CD1c-positive myeloid dendritic cell (primary cell): ENCODE data around the gene BABAM2.

ENCODE experiments used
- DNase-seq: peaks from one replicate; pipeline ENCODE4 v3.0.0-alpha.2; 2016; ENCODE audit errors: extremely low spot score

Gene BABAM2

DNA sequence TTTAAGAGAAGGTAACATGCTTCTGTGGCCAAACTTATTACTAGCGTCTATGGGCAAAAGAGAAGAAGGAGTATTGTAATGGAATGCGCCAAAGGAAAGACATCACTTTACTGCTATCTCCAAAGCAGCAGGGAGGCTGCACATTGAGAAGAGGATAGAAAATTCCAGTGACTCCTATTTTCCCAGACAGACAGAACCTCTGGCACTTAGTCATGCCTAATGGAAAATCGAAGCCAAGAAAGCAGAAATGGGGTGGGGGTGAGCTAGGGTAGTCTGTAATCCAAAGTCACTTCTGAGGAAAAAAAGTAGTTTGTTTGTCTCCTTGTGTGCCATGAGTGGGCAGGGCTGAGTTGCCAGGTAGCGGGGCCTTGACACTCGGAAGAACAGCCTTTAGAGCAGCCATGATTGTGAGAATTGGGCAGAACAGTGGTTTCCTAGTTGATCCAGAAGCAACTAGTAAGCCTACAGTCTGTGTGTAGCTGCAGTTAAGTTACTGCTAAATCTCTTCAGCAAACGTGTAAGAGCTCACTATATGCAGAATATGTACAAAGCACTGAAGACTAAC is 422.8 kb downstream of the BABAM2 start:
- DNase-seq, result no peak

DNA sequence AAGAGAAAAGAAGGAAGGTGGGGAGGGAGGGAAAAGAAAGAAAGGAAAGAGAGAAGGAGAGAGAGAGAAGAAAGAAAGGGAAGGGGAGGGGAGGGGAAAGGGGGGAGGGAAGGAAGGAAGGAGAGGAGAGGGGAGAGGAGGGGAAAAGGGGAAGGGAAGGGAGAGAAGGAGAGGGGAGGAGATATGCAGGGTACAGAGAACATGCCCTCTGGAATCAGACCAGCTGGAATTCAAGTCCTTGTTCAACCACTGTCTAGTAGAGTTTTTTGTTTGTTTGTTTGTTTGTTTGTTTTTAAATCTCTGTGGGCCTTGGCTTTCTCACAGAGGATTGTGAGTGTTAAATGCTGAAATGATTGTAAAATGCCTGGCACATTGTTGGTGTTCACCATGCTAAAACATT is 424.4 kb downstream of the BABAM2 start:
- no peak for DNase-seq

DNA sequence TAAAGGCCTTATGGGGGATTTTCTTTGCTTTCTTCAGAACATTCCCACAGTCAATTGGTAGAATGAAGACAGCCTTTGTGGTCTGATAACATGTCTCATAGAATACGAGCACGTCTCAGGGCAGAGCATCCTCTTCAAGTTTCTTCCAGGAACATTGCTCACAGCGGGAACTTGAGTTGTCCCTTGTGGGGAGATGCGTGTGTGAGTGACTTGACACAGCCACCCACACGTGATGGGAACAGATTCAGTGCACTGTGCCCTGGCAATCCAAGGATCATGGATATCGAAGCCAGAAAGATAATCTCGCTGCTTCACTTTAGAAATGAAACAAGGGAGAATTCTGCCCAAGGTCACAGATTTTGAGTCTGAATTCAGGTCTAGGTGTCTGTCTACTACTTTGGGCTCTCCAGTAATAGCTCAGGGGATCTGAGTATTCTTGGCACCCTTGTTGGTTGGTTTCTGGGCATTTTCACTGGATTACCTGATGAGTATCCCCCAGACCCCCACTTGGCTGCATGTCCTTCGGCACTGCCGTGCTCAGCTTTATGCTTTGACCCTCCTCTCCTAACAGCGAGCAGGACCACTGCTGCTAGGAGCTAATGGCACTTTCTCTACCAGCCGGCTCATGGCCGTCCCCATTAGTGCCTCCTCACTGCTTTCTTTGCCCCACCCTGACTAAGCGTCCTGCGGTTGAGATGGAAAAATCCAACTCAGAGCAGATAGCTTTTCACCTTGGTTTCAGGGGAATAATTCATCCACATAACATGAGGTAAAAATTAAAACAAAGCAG is 426.2 kb downstream of the BABAM2 start:
- no peak for DNase-seq

DNA sequence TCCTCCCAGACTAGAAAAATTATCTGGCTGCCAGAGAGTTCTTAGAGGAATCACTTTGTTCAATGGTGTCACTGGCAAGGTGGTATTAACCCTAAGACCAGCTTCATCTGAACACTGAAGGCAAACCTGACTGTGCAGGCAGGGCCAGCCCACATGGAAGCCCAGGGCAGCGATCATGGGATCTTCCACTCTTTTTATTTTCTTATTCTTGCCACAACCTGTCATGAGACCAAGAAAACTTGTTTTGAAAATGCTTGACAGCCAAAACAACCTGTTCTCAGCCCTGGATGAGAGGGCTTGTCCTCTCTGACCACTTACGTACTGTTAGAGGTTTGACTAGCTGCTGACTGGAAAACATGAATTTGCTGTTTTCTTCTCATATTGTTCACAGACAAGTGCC is 426.9 kb downstream of the BABAM2 start:
- DNase-seq, result no peak

DNA sequence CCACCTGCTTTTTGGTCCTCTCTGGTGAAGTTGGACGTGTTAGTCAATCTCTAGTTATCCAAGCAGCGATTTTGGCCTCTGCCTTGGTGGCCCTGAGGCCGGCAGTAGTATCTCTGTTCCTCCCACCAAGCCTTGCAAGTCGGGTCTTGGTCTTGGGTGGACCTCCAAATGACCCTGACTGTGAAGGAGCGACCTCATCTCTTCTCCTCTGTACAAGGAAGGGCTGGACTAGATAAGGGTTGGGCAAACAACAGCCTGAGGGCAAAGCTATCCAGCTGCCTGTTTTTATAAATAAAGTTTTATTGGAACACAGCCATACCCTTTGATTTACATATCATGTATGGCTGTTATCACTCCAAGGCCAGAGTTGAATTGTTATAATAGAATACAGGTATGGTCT is 427.5 kb downstream of the BABAM2 start:
- DNase-seq, result no peak

DNA sequence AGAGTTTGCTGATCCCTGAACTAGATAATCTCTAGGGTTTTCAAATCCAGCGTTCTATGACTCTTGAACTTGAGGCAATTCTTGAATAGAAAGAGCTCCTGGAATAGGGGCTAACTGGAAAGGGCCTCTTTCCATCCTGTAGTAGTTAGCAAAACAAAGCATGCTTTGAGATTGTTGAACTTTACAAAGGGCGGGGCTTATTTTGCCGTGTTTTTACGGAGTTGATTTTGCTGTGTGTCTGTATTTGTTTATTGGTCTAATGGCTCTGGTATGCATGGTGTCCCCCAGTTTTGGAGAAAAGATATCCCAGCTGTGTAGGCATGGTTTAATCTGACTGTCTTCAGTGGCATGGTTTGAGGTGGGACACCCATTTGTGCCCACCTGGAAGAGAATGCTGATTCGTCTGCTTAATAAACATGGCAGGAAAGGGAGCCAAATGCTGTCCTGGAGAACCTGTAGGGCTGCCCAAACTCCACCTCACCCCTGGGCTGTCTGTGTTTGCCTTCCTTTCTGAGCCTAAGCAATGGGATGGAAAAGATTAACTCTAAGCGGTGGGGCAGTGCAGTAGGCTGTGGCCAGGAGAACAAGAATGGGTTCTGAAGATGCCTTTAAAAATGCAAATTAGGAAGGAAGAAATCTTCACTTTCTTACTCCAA is 428.1 kb downstream of the BABAM2 start:
- no peak for DNase-seq

DNA sequence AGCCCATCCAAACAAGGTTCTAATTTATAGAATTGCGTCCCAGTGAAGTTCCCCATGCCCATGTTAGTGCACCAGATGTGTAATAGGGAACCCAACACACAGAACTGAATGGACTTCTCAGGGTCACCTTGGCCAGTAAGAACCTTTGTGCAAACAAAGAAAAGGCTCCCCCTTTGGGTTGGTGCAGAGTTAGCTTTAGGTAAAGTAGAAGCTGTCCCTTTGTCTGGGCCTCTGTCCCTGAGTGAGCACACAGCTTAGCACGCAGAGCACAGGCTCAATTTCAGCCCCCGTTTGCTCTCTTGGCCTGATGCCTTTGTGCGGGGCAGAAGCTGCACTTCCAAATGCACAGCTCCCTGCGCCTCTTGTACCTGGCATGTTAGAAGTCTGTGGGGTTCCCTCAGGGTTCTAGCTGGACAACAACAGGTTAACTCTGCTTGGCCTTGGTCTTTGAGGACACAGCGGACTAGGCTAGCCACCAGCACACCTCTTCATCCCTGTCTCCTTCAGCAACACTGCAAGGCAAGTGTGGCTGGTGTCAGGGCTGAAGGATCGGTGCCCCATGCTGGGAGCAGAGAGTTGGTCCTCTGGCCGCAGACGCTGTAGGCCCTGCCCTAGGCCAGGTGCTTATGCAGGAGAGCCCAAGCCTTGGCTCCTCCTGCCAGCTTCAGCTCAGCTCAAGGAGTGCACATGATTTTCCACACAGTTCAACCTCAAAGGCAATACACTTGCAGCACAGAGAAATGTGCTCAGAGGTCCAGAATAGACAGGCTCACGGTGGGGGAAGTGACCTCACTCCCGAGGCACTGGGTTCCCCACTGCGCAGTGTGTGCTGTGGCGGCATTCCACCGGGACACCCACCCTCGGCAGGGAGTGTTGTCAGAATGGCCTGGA is 428.8 kb downstream of the BABAM2 start:
- DNase-seq, result no peak

DNA sequence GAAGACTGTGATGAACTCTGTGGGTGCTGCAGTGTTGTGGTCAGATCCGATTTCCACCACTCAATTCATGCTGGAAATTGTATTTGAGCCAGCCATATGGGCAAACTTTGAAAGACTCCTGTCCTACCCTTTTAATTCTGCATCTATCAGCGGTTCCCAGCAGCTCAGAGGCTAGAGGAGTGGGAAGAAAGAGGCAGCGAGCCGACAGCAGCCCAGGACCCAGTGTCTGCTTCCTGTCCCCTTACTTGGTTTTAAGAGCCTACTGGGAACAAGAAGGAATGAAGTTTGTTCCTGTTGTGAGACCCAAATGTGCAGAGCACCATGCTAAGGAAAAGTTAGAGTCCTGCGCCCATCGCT is 429.5 kb downstream of the BABAM2 start:
- DNase-seq, result no peak

DNA sequence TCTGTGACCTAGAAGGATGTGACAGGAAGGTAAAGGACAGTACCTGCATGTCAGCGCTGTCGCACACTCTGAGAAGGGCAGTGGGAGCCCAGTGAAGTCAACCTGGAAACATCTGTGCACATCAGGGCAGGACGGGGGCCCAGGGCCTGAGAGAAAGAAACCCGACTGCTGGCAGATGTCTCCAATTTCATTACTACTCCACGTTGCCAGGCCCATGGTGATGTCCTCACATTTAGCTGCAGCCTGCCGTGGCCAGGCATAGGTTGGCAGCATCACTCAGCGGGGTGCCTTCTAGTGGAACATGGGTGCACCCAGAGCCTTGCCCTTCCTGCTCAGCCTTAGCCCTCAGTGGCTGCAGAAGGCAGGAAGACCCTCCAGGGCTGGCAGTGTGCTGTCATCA is 429.8 kb downstream of the BABAM2 start:
- no peak for DNase-seq

DNA sequence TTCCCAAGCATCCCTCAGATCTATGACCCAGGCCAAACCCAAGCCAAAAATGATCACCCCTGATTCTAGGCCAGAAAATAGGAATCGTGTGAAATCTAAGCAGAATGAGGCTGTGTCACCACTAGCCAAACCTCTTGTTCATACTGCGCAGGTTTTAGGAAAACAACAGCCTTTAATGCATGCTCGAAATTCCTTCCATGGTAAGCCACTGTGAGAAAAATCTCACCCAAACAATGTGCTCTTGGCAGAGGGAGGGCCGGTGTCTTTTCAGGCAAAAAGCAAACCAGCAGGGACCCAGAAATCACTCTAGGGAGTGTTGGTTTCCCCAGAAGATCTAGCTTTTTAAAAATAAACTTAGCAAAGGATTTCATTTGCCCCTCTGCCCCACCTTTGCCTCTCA is 430.9 kb downstream of the BABAM2 start:
- no peak for DNase-seq

DNA sequence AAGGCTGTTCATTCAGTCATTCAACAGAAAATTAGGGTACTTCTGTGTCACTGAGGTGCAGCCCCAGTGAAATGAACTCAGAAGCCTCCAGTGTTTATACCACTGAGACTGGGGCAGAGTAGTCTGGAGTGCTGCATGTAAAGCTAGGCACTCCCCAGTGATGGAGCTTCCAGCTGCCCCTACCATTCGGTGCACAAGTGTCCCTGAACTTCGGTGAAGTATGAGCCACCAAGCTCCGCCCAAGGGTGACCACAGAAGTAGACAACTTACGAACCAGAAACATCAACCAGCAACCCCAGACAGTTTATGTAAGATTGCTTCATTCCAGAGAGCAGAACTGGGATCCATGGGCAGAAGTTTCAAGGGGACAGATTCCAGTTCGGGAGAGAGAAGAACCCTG is 431.5 kb downstream of the BABAM2 start:
- DNase-seq, result no peak

DNA sequence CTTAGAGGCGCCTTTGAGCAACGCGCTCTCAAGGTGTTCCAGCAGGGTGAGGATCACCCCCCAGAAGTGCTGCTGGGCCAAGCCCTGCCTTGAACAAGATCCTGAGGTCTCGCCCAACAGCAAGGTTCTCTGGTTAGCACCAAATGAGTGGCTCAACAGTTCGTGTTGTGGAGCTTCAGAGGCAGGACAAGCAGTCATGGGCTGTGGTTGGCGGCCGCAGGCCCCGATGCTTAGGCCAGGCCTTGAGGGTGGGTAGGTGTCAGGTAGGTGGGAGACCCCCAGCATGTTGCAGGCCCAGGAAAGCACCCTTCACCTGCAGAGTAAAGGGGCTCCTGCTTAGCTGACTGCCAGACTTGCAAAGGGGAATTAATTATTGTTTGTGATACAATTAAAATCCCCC is 431.9 kb downstream of the BABAM2 start:
- no peak for DNase-seq

DNA sequence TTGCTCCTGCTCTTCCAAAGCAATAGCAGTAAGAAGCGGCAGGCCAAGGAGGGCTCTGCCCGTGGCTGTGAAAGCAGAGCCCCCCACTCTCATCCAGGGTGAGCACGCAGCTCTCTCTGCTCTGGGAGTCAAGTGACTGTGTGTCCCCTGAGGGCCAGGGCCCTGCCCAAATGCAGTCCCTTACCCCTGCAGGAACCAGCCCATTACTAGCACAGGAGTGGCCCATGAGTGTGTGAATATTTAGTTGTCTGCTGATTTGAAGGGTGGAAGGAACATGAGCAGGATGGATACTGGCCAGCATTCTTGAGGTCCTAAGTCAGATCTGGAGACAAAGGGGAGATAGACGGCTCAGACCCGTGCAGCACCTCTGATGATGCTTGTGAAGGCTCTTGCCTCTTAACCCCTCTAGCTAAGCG is 432.5 kb downstream of the BABAM2 start:
- DNase-seq, result no peak

DNA sequence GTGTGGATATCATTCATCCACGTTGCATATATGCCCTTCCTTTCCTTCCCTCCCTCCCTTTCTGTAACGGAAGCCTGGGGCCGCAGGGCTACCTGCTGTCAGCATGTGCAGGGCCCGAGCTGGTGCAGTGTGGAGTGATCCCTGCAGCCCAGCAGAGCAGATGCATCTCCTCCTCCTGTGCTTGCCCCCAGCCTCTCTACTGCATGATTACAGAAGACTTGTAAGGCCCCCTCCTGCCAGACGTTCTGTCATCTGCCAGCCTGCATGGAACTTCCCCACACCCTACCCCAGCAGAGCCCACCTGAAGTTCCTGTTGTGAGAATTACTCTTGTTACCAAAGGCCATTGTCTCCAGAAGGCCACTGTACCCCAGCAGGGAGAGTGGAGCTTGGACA is 434.6 kb downstream of the BABAM2 start:
- no peak for DNase-seq

DNA sequence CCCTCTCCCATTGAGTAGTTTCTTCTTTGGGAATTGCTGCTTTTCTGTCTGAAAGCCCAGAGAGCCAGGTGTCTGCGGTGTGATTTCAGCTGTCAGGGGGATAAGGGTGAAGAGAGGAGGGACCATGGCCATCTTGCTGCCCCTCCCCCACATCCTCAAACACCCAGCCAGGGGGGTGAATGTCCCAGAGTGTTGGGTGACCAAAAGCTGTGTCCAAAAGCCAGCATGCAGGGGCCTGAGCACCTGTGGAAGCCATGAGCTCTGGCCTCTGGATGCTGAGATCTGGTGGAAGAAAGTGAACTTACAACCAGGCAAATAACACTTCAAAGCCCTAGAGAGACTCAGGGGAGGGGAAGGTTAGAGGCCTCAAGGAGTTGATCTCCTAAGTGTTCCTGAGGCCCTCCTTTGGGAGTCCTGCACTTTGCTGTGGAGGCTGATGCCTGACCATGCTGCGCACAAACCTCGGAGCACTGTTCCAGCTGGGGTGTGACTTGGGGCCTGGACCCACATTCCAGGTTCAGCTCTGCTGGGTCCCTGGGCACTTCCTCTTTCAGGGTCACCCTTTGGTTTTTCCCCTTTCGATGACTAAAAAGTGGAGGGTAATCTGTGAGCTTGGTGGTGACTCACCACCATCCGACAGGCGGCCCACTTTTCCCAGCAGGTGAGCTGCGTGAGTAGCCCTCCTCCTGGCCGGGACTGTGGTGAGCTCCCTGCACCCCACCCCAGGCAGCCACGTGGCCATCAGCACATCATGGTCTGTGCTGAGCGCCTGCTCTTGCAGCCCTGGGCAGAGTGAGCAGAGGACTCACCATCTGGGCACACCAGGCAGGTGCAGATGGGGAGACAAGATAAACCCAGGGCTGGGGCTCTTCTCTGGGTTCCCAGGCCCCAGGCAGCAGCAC is 435.3 kb downstream of the BABAM2 start:
- peak; percentile 43 for DNase-seq

DNA sequence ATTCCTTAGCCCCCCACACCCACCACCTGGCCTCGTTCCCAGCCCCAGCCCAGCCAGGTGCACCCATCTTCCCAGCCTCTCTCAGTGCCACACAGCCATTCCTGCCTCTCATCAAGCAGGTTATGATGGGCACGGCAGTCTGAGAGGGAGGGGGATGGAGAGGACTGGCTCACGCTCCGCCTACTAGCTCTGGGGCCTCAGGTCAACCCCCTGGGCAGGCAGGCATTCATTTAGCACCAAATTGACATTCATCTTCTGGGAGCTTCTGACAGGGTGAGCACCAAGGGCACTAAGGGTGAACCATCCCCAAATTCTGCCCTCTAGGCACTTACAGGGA is 435.9 kb downstream of the BABAM2 start:
- DNase-seq, result no peak

DNA sequence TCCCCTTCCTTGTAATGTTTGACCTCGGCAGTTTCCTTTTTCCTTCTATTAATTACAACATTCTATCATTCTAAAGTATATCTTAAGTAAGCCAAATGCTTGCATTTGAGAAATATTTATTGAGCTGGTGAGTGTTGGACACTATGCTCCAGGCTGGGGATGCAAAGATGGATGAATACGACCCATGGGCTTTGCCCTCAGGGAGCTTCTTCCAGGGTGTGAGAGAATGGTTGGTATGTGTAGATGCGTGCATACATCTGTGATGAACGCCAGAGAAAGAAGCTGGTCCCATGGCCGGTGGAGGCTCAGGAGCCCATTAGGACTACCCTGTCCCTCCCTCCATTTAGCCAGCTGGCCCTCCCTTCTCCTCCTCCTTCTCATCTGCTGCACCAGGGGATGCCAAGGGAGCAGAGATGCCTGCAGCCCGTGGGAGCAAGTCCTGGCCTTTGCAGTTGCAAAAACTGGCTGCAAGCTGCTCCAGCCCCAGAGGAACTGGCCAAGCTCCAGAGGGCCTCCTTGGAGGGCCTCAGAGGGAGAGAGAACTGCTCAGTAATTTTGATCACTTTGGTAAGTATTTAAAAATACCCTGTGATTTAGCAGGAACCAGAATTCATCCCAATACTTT is 436.5 kb downstream of the BABAM2 start:
- DNase-seq, result no peak

DNA sequence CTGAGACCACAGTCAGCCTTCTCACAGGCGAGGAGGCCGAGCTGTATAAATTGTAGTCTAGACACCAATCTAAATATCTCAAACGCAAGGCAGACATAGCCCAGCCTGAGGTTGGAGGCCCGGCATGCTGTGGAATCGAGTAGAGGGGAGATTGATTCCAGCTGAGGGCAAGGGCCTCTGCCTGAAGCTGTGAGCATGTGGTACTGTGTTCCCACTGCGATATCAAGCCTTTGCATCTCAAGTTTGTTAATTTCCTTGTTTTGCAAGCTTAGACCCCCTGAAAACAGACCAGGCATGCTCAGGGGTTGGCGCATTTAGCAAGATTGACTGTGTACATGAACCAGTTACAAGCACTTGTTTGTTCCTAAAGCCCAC is 437.0 kb downstream of the BABAM2 start:
- DNase-seq, result no peak

DNA sequence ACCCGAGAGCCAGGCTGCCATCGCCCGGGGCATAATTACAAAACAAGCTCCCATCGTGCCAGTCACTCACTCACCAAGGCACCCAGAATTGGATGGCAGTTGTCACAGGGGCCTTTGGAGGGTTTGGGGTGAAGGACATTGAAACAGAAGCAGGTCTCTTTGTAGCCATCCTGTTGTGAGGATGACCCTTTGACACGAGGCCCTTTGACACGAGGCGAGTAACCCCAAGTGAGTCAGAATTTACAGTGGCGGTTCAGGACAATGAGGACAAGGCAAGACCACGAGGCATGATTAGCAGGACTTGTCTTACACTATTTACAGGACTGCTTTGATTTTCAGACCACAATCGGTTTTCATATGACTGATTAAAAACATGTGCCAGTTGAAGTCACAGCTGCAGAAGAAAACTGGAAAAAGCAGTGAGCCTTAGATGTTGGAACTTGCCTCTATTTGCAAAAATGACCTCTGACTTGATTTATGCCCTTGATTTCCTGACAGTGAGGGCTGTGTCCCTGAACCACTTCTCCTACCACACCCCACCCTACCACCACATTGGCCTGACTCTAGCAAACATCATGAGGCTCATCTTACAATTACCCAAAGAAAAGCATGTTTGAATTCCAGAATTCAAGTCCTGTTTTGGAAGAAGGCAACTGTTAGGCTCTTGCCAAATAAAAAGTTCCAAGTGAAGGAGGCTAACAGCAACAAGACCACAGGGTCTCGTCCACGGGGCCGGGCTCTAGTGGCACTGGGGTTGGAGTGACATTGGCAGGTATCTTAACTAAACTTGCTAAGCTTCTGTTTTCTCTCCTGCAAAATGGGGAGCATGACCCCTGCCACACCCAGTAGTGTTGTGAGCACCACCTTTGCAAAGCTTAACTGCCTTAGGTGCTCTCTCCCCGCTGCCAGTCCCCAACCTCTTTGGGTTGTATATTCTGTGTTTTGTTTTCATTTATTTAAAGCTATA is 437.7 kb downstream of the BABAM2 start:
- DNase-seq, result no peak

DNA sequence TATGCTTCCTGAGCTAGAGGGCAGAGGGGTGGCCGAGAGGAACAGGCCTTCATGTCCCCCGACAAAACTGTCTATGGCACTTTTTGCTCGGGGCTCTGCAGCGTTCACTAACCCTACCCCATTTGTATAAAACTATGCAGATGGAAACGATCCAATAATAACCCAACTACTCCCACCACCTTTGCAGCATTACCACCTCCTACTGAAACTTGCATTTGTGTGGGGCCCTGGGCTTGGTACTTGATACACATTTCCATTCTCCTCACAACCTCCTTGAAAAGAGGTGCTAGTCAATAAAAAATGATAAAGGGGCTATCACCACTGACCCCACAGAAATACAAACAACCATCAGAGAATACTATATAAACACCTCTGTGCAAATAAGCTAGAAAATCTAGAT is 438.7 kb downstream of the BABAM2 start:
- DNase-seq, result no peak
